ENCODE measurements around the gene ENTPD7. TPM values are rescaled to one million over a fixed set of nuclear protein-coding genes. Genes with fewer than 3 reads are reported as not detected.
A peak's percentile ranks its signal among the peaks of the same experiment; 100 is the strongest.

The ENTPD7 gene
- total RNA-seq, 1 experiment from 2014 or later = 4.9 TPM

DNA sequence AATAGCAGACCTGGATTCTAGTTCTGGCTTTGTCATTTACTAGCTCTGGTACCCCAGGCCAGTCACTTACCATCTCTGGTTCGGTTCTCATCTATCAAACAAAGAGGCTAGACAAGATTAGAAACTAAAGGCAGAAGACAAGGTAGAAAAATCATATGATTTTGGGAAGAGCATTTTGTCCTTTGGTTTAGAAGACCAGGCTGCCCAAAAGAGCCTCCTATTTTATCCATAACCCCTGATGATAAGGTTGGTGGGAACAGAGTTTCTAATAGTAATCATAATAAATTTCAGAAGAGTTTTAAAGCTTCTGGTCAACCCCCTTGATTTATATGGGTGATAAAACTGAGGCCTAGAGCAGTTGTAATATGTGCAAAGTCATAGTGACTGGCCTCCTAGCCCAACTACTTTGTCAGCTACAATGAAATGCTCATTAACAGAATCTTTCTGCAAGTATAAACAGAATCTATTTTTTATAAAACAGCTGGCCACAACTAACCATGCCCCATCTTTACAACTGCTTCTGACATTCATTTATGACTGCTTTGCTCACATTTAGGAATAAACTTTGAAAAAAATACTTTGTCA is 49.2 kb downstream of the ENTPD7 start:
- no peaks in the 10 kb centered on the region for H3K79me2 ChIP-seq (ENCODE audit: low read length)
- H3K9me2 ChIP-seq (replicated peaks; ENCODE audit: insufficient read depth, low read length) = no peaks in the 10 kb centered on the region
- peaks cover 22% of the 10 kb centered on the region; the same call in 1 of the 2 replicates for H3K36me3 ChIP-seq (ENCODE audit: insufficient read depth, low read length)
- no peak overlapping the region for H2AFZ ChIP-seq (ENCODE audit: low read length)
- no peaks in the 10 kb centered on the region for H3K9me3 ChIP-seq (ENCODE audit: low read length)
- no peaks in the 10 kb centered on the region for H4K20me1 ChIP-seq (ENCODE audit: insufficient read depth, low read depth, low read length)
- no peak overlapping the region for H3K4me3 ChIP-seq (ENCODE audit: low read length)
- no peak overlapping the region for H3K9ac ChIP-seq (ENCODE audit: low read length)
- peak; percentile 19 for DNase-seq
- H3K4me1 ChIP-seq (ENCODE audit: low read length) = no peaks in the 10 kb centered on the region
- no peaks in the 10 kb centered on the region for H3K27me3 ChIP-seq (ENCODE audit: low read length)
- no peak overlapping the region for H3K4me2 ChIP-seq (ENCODE audit: low read depth, low read length, poor library complexity, severe bottlenecking)
- H3K27ac ChIP-seq (ENCODE audit: low read length) = no peak overlapping the region

DNA sequence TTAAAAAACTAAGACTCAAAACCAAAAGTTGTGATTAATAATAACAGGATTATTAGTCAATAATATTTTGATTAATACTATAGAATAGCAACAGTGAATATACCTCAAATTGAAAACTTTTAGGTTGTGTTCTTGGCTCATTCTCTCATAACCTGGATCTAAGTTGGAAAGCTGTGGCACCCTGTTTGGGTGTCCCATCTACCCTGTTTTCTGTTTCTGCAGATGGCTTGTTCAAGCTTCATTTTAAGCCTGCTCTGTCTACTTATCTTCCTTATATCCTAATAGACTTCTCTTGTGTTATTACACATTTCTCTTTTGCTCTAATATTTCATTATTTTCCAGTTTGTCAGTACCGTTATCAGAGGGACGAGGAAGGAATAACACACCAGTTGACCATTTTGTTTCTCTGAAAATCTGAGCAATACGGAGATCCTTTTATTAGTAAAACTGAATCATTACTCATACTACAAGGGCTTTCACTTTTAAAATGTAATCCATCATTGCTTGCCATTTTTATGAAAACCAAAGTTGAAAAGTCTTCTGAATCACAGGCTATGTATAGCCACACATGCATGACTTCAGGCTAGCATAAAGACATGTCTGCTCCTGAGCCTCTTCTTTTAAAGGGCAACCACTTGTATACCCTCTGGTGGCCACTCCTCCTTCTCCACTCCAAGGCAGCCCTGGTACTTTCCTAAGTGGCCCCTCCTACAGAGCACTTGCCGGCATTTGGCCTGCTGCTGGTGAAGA is 50.3 kb downstream of the ENTPD7 start:
- H2AFZ ChIP-seq (ENCODE audit: low read length) = no peak overlapping the region
- H3K4me2 ChIP-seq (ENCODE audit: low read depth, low read length, poor library complexity, severe bottlenecking) = no peak overlapping the region
- H3K27ac ChIP-seq (ENCODE audit: low read length) = no peak overlapping the region
- H3K4me1 ChIP-seq (ENCODE audit: low read length) = no peaks in the 10 kb centered on the region
- H3K9ac ChIP-seq (ENCODE audit: low read length) = no peak overlapping the region
- H3K4me3 ChIP-seq (ENCODE audit: low read length) = no peak overlapping the region
- H3K27me3 ChIP-seq (ENCODE audit: low read length) = no peaks in the 10 kb centered on the region
- H3K9me2 ChIP-seq (replicated peaks; ENCODE audit: insufficient read depth, low read length) = no peaks in the 10 kb centered on the region
- H3K9me3 ChIP-seq (ENCODE audit: low read length) = no peaks in the 10 kb centered on the region
- no peaks in the 10 kb centered on the region for H3K79me2 ChIP-seq (ENCODE audit: low read length)
- peaks cover 29% of the 10 kb centered on the region; the same call in 1 of the 2 replicates for H3K36me3 ChIP-seq (ENCODE audit: insufficient read depth, low read length)
- DNase-seq = peak; percentile 37
- no peaks in the 10 kb centered on the region for H4K20me1 ChIP-seq (ENCODE audit: insufficient read depth, low read depth, low read length)

DNA sequence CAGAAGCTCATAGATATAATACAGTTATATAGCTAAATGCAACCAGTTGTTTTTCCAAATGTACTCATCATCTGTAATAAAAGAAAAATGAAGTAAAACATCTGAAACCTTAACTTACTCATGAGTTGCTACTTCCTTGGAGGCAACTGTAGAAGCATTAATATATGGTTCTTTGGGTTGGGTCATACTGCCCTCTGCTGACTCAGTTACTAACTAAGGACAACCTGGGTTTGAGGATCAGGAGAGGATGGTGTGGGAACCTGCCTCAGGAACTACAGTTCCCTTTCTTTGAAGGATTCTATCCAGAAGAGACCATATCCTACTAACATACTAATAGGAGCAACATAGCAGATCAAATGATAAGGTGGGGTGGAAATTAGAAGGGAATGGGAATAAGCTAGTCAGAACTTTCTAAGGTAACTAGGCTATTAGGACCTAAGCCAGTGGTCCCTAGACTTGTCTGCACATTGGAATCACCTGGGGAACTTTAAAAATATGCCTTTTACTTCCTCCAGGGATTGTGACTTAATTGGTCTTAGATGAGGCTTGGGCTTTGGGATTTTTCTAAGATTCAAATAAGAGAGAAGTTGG is 51.9 kb downstream of the ENTPD7 start:
- H2AFZ ChIP-seq (ENCODE audit: low read length) = no peak overlapping the region
- no peaks in the 10 kb centered on the region for H3K9me2 ChIP-seq (replicated peaks; ENCODE audit: insufficient read depth, low read length)
- no peaks in the 10 kb centered on the region for H4K20me1 ChIP-seq (ENCODE audit: insufficient read depth, low read depth, low read length)
- peaks cover 32% of the 10 kb centered on the region for H3K36me3 ChIP-seq (ENCODE audit: insufficient read depth, low read length)
- H3K4me3 ChIP-seq (ENCODE audit: low read length) = no peak overlapping the region
- H3K27me3 ChIP-seq (ENCODE audit: low read length) = no peaks in the 10 kb centered on the region
- peak; percentile 84 for DNase-seq
- H3K79me2 ChIP-seq (ENCODE audit: low read length) = no peaks in the 10 kb centered on the region
- no peak overlapping the region for H3K9ac ChIP-seq (ENCODE audit: low read length)
- H3K4me1 ChIP-seq (ENCODE audit: low read length) = no peaks in the 10 kb centered on the region
- no peak overlapping the region for H3K27ac ChIP-seq (ENCODE audit: low read length)
- H3K4me2 ChIP-seq (ENCODE audit: low read depth, low read length, poor library complexity, severe bottlenecking) = no peak overlapping the region
- H3K9me3 ChIP-seq (ENCODE audit: low read length) = no peaks in the 10 kb centered on the region

DNA sequence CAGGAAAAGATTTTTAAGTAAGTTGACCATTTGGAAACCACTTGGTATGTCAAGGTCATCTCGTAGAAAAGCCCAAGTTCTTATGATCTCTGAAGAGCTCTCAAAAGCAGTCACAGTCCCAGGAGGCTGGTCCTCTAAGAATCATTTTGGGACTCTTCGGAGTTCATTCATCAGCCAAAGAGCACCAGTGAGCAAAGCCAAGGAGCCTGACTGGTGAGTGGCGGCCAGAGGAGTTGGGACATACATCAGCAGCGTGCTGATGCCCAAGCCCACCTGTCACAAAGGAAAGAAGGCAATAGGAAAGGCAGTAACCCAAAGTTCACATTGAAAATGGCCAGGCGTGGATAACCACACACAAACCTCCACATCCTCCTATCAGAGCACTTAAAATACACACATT is 55.1 kb downstream of the ENTPD7 start:
- Histone ChIP-seq H3K36me3 (ENCODE audit: insufficient read depth, low read length) (peaks cover 43% of the 10 kb centered on the region), H3K79me2 (ENCODE audit: low read length) (no peaks in the 10 kb centered on the region), H3K27ac (ENCODE audit: low read length) (no peak overlapping the region), H3K27me3 (ENCODE audit: low read length) (no peaks in the 10 kb centered on the region), H3K9ac (ENCODE audit: low read length) (no peak overlapping the region), H3K9me3 (ENCODE audit: low read length) (no peaks in the 10 kb centered on the region), H3K4me3 (ENCODE audit: low read length) (no peak overlapping the region), H3K4me2 (ENCODE audit: low read depth, low read length, poor library complexity, severe bottlenecking) (no peak overlapping the region), H2AFZ (ENCODE audit: low read length) (no peak overlapping the region), H4K20me1 (ENCODE audit: insufficient read depth, low read depth, low read length) (no peaks in the 10 kb centered on the region), H3K4me1 (ENCODE audit: low read length) (no peaks in the 10 kb centered on the region), H3K9me2 (replicated peaks; ENCODE audit: insufficient read depth, low read length) (no peaks in the 10 kb centered on the region)
- no peak for DNase-seq

DNA sequence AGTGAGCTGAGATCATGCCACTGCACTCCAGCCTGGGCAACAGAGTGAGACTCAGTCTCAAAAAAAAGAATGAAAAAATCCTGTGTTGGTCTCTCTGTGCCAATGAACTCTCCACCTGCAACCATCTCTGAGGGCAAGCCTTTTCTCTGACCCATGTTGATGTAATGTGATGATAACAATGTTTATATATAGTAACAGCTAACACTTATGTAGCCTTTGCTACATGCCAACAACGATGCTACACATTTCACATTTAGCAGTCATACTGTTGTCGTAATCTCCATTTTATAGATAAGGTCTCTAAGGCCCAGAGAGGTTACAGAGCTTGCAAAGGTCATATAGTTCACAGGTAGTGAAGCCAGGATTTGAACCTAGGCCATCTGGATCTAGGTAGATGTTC is 61.1 kb downstream of the ENTPD7 start:
- H3K36me3 ChIP-seq (ENCODE audit: insufficient read depth, low read length) = peaks cover 41% of the 10 kb centered on the region
- H3K27ac ChIP-seq (ENCODE audit: low read length) = no peak overlapping the region

DNA sequence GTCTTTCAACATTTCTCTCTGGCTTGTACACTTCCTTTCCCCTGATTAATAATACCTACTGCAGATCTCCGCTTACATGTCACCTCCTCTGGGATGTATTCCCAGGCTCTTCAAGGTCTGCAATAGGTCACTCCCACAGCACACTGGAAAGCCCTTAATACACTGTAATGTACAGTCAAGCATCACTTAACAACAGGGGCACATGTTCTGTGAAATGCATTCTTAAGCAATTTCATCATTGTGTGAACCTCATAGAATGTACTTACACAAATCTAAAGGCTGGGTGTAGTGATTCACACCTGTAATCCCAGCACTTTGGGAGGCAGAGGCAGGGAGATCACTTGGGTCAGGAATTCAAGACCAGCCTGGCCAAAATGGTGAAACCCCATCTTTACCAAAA is 70.7 kb downstream of the ENTPD7 start:
- H3K27ac ChIP-seq (ENCODE audit: low read length) = no peak overlapping the region
- peaks cover 29% of the 10 kb centered on the region; the same call in 1 of the 2 replicates for H3K36me3 ChIP-seq (ENCODE audit: insufficient read depth, low read length)
- no peaks in the 10 kb centered on the region for H4K20me1 ChIP-seq (ENCODE audit: insufficient read depth, low read depth, low read length)
- DNase-seq = no peak
- peak overlapping the region; percentile 80 for H3K4me2 ChIP-seq (ENCODE audit: low read depth, low read length, poor library complexity, severe bottlenecking)
- H3K4me1 ChIP-seq (ENCODE audit: low read length) = peaks cover 22% of the 10 kb centered on the region
- H3K9me2 ChIP-seq (replicated peaks; ENCODE audit: insufficient read depth, low read length) = no peaks in the 10 kb centered on the region
- H2AFZ ChIP-seq (ENCODE audit: low read length) = no peak overlapping the region
- H3K9ac ChIP-seq (ENCODE audit: low read length) = no peak overlapping the region
- peaks cover 60% of the 10 kb centered on the region for H3K79me2 ChIP-seq (ENCODE audit: low read length)
- no peaks in the 10 kb centered on the region for H3K27me3 ChIP-seq (ENCODE audit: low read length)
- H3K9me3 ChIP-seq (ENCODE audit: low read length) = no peaks in the 10 kb centered on the region
- H3K4me3 ChIP-seq (ENCODE audit: low read length) = peak overlapping the region; percentile 92; the same call in 1 of the 2 replicates

More for the DNA sequence above, 61.1 kb downstream of the ENTPD7 start:
- H3K79me2 ChIP-seq (ENCODE audit: low read length) = 0 out of 2 replicates have a peak, but pooled peaks cover 3% of the 10 kb centered on the region
- H3K9me2 ChIP-seq (replicated peaks; ENCODE audit: insufficient read depth, low read length) = no peaks in the 10 kb centered on the region
- no peaks in the 10 kb centered on the region for H3K27me3 ChIP-seq (ENCODE audit: low read length)
- no peaks in the 10 kb centered on the region for H3K4me1 ChIP-seq (ENCODE audit: low read length)
- DNase-seq = no peak
- no peak overlapping the region for H3K4me2 ChIP-seq (ENCODE audit: low read depth, low read length, poor library complexity, severe bottlenecking)
- no peaks in the 10 kb centered on the region for H4K20me1 ChIP-seq (ENCODE audit: insufficient read depth, low read depth, low read length)
- no peak overlapping the region for H3K4me3 ChIP-seq (ENCODE audit: low read length)
- no peak overlapping the region for H3K9ac ChIP-seq (ENCODE audit: low read length)
- H3K9me3 ChIP-seq (ENCODE audit: low read length) = no peaks in the 10 kb centered on the region
- no peak overlapping the region for H2AFZ ChIP-seq (ENCODE audit: low read length)

DNA sequence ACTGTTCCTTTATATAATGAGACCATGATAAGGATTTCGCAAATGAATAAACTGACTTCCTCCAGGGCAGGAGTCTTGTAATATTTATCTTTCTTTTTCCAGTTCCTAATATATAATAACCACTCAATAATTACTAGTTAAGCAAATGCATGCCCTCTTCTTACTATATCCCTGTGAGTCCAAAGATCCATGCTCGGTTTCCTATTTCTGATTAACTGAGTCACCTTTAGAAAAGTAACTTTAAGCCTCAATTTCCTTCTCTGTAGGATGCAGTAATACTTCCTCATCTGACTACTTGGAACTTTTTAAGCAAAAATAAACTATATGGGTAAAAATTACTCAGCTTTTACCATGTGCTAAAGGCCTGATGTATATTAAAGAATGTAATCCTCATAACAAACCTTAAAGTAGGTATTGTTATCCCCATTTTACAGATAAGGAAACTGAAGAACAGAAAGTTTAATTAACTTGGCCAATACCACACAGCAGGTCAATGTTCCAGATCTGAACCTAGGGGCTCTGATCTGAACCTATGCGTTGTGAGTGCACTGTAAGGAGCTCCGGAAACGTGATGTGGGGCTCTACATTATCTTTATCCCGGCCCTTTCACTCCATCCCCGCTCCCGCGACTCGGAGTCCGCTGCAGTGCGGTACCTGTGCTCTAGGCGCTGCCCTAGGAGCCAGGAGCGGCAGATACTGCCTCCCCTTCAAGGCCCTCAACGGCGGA is 72.2 kb downstream of the ENTPD7 start:
- Histone ChIP-seq H3K79me2 (ENCODE audit: low read length) (peaks cover 72% of the 10 kb centered on the region), H3K9me3 (ENCODE audit: low read length) (no peaks in the 10 kb centered on the region), H3K27ac (ENCODE audit: low read length) (peak overlapping the region; percentile 39; the same call in 1 of the 2 replicates), H3K9ac (ENCODE audit: low read length) (peak overlapping the region; percentile 93), H3K4me1 (ENCODE audit: low read length) (peaks cover 22% of the 10 kb centered on the region), H3K36me3 (ENCODE audit: insufficient read depth, low read length) (peaks cover 27% of the 10 kb centered on the region), H2AFZ (ENCODE audit: low read length) (peak overlapping the region; percentile 69), H4K20me1 (ENCODE audit: insufficient read depth, low read depth, low read length) (no peaks in the 10 kb centered on the region), H3K4me3 (ENCODE audit: low read length) (peak overlapping the region; percentile 92), H3K4me2 (ENCODE audit: low read depth, low read length, poor library complexity, severe bottlenecking) (peak overlapping the region; percentile 80), H3K27me3 (ENCODE audit: low read length) (no peaks in the 10 kb centered on the region), H3K9me2 (replicated peaks; ENCODE audit: insufficient read depth, low read length) (no peaks in the 10 kb centered on the region)
- DNase-seq = no peak
